ENCODE results near the gene MCF2L2. TPM values are rescaled to one million over a fixed set of nuclear protein-coding genes. Genes with fewer than 3 reads are reported as not detected.

MCF2L2 gene
- total RNA-seq, 4 donors from 2014 or later: 0.16 to 0.66 (median 0.26) TPM

DNA sequence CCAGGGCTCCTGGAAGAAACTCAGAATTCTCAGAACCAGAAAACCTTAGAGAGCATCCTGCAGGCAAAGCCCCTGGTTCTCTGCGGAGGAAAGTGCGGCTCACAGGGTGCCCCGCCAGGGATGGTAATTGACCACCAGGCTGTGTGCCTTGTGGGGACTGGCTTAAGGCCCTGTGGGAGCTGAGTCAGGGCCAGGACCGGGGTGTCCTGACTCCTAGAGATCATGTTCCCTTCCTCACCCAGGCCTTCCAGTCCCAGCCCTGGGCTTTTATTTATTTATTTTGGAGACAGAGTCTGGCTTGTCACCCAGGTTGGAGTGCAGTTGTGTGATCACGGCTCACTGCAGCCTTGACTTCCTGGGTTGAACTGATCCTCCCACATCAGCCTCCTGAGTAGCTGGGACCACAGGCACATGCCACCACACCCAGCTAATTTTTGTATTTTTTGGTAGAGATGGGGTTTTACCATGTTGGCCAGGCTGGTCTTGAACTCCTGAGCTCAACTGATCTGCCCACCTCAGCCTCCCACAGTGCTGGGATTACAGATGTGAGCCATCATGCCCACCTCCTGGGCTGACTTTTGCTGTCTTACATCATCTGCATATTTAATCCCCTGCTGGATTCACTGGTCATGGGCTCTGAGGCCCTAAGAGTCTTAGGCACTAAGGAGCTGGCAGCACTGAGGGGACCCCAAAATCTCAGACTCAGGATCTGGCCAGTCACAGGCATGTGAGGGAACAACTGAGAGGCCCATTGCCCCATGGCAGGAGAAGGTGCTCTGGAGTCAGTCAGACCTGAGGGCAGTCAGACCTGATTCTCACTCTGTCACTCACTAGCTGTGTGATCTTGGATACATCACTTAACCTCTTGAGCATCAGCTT is 245.4 kb downstream of the MCF2L2 start:
- TF ChIP-seq, protein P1, sequence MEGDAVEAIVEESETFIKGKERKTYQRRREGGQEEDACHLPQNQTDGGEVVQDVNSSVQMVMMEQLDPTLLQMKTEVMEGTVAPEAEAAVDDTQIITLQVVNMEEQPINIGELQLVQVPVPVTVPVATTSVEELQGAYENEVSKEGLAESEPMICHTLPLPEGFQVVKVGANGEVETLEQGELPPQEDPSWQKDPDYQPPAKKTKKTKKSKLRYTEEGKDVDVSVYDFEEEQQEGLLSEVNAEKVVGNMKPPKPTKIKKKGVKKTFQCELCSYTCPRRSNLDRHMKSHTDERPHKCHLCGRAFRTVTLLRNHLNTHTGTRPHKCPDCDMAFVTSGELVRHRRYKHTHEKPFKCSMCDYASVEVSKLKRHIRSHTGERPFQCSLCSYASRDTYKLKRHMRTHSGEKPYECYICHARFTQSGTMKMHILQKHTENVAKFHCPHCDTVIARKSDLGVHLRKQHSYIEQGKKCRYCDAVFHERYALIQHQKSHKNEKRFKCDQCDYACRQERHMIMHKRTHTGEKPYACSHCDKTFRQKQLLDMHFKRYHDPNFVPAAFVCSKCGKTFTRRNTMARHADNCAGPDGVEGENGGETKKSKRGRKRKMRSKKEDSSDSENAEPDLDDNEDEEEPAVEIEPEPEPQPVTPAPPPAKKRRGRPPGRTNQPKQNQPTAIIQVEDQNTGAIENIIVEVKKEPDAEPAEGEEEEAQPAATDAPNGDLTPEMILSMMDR (IDR thresholded peaks at IDR 0.05; ENCODE audit: low read depth): no peak

DNA sequence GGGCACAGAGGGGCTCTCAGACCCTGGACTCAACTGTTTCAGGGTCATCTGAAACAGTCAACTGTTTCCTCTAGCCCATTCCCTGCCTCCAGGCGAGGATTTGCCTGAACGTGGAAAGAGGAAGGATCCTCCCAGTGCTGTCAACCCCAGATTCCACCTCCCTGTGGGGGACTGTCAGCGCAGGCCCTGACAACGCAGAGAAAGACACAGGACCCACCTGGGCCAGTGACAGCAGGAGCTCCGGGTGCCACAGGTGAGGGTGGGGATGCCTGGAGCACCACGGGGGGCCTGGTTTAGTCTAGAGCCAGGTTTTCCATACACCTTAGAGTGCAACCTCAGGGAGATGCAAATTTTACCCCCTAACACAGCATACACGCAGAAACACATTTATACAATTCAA is 246.3 kb downstream of the MCF2L2 start:
- TF ChIP-seq, protein P1 (IDR thresholded peaks at IDR 0.05; ENCODE audit: low read depth): no peak

DNA sequence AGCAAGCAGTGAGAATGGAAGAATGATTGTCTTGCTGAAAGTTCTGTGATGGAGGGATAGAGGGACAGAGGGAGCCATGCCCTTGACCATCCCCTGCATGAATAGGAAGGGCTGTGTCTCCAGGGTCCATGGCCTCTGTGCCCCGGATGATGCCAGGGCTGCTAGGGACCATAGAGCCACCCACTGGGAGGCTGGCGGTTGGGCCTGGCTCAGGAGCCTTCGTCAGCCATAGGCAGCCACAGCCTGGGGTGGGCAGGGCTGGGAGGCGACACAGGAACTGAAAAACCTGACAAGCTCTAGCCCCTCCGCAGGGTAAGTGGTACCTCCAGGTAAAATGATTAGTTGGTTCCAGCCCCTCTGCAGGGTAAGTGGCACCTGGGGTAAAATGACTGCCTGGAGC is 246.8 kb downstream of the MCF2L2 start:
- TF ChIP-seq, protein P1 (IDR thresholded peaks at IDR 0.05; ENCODE audit: low read depth): no peak

DNA sequence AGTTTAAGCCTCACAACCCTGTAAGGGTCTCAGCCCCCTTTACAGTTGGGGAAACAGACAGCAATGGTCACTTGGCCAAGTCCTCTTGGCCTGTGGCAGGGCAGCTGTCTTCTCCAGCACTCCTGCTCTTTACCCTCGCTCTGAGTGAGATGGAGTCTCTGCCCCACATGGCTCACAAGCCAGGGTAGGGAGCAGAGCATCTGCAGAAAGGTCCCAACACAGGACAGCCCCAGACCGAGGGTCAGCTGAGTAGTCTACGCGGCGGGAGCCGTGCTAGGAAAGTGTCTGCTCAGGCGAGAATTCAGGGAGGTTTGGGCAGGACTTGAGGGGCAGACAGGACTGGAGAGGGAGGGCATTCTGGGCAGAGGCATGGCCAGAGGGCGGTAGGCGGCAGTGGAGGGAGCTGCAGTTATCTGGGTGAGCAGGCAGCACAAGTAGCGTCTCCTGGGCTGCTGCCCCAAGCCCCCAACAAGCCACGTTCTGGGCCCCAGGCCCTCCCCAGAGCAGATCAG is 247.6 kb downstream of the MCF2L2 start:
- TF ChIP-seq, protein P1 (IDR thresholded peaks at IDR 0.05; ENCODE audit: low read depth): no peak

DNA sequence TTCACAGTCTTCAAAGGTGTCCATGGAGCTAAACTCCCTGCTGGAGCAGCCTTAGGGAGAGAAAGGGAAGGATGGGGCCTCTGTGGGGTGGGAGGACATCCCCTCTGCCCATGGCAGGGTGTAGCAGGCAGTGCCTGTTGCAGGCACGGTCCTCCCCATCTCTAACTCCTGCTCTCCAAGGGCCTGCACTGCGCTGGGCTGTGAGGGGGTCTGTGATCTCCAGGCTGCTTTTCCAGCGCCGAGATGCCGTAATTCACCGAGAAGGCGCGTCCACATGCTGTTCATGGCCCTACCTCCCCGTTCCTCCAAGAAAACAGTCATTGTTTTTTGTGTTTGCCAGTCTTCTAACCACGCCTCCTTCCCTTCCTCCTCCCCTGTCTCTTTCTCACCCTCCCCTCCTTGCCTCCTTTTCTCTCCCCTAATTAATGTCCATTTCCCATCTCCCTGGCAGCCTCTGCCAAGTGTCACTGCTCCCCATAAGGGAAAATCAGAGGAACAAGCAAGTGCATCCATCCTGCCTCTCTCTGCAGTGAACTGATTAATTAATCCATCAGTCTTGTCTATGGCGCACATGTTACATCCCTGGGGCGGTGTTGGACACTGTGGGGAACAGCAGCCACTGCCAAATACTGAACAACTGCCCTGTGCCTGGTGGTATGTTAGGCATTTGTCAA is 248.2 kb downstream of the MCF2L2 start:
- TF ChIP-seq, protein P1 (IDR thresholded peaks at IDR 0.05; ENCODE audit: low read depth): no peak

DNA sequence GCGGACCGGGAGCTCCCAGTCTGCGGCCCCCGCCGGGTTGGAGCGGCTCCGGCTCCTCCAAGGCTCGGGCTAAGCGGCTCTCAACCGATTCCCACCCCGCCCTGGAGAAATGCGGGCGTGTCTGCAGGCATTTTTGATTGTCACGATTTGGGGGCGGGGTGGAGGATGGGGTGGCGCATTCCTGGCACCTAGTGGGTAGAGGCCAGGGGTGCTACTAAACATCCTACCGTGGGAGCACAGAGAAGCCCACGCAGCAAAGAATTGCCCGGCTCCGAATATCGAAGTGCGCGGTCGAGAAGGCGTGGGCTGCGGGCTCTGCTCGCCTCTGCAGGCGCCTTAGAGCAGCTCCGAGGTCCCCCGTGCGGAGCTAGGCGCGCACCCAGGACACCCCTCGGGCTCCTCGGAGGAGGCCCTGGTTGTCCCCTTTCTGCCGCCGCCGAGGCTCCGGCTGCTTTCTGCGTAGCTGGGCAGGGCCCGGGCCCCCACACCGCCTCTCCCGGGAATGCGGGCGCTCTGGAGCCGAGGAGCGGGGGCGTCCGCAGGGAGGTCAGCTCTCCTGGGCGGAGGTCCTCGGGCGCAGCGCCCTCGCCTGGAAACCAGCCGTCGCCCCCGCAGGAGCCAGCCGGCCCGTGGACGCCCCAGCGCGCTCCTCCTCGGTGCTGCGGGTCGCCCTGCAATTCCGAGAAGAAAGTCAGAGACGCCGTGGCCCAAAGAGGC is 249.4 kb downstream of the MCF2L2 start:
- TF ChIP-seq, protein P1 (IDR thresholded peaks at IDR 0.05; ENCODE audit: low read depth): no peak

DNA sequence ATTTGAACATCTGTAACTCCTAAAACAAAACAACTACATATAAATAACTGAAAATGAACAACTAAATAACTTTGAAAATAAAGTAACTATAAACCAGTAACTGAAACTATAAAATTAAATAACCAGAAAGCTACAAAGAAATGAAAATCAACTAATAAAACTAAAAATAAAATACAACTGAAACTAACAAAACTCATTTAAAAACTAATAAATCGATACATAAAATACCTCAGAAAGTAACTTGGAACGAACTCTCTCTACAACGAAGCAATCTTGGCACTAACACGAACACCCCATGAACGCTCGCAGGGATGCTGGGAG is 249.9 kb downstream of the MCF2L2 start:
- TF ChIP-seq, protein P1 (IDR thresholded peaks at IDR 0.05; ENCODE audit: low read depth): no peak
